ENCODE results near the gene MON1B.

The MON1B gene

GRCh38 chr16:77194295-77195231 is 3.6 kb downstream of the MON1B start:
- intact Hi-C loops (cut with DNase I) = no loop called here
- DNase-seq = no peak

DNA sequence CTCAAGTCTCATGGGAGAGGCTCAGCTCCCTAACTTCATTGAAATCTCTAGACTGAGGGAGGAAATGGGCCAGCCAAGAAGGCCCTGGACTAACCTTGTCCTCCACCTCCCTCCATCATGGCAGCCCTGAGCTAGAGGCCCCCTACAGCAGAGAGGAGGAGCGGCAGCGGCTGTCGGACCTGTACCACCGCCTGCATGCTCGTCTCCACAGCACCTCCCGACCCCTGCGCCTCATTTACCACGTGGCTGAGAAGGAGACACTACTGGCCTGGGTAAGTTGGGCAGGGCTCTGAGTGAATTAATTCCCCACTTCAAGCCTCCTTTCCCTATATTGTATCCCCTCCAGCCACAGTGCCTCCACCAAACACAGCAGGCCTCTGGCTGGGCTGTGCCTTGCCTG is 4.4 kb downstream of the MON1B start:
- no peak for DNase-seq
- intact Hi-C loops (cut with DNase I) = no loop called here

DNA sequence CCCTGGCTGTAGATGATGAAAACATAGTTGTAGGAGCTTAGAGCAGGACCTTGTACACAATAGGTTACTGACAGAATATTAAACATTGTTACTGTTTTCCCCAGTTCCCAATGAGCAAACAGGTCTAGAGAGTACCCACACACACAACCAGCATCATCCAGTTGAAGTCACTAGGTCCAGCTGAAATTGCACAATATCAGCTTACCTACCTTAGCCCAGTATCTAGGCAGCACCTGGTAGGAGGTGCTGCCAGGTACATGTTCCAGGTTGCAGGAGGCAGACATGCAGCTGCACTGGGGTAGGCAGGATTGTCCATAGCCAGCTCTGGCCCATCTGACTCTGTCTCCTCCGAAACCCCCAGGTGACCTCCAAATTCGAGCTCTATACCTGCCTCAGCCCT is 6.8 kb downstream of the MON1B start:
- intact Hi-C loops (cut with DNase I) = no loop called here
- no peak for DNase-seq

DNA sequence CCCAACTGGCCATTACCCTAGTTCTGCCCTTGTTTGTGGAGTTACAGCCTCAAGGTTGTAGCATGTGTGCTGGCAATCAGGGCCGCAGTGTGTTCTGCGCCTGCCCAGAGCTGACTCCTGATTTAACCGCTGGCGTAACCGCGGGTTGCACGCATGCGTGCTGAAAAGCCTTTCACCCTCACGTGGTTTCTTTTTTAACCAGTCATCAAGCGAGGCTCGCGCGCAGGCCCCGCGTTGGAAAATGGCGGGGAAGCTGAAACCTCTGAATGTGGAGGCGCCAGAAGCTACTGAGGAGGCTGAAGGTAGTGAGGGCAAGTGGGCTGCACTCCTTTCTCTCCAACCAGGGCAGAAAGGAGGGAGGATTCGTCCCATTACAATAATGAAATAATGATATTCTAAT is 8.2 kb downstream of the MON1B start, which contains the start of gene SYCE1L:
SYCE1L (plus strand) TSS at position 198 of the 400 bp plus-strand sequence; CDS start at position 242, 44 bp downstream.
- no peak for DNase-seq

GRCh38 chr16:77206533-77206932 is 15.5 kb downstream of the MON1B start:
- intact Hi-C loops (cut with DNase I) = no loop called here
- DNase-seq = no peak

More for the DNA sequence above, 8.2 kb downstream of the MON1B start, which contains the start of gene SYCE1L:
- intact Hi-C loops (cut with DNase I) = no loop called here

DNA sequence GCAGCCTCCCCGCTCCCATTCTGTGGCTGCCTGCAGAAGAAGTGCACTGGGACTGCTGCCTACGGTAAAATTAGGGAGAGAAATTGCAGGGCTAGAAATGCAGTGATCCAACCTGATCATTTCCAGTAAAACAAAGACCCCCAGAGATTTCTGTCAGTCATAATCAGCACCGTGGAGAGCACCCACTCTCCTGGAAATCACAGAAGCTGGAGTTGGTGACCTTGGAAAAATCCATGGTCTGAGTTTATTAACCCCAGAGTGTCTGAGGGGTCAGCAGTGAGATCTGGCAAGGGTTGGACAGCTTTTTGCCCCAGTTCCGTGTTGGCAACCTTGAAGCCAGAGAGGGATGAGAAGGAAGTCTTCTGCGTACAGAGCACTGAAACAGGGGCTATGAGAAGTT is 16.0 kb downstream of the MON1B start:
- intact Hi-C loops (cut with DNase I) = no loop called here
- DNase-seq = no peak

DNA sequence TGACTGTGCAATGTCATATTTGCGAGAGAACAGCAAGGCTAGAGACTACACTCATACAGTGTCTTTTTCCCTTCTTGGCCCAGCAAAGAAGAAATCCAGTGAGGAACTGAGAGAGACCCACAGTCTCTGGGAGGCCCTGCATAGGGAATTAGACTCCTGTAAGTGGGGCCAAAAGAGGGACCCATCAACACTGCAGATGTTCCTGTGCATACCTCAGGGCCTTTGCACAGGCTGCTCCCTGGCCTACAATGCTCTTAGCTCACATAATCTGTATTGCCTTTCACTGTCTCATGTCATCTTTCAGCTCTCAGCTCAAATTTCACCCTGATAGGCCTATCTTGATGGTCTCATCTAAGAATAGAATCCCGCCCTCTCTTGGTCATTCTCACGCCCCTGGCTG is 17.4 kb downstream of the MON1B start:
- DNase-seq = no peak
- intact Hi-C loops (cut with DNase I) = no loop called here

GRCh38 chr16:77211880-77212740 is 21.1 kb downstream of the MON1B start:
- intact Hi-C loops (cut with DNase I) = no loop called here
- DNase-seq = peak in 14 of 42 donors; percentile 8 to 51 (median 20)

GRCh38 chr16:77212741-77213541 is 22.0 kb downstream of the MON1B start:
- intact Hi-C loops (cut with DNase I) = no loop called here
- DNase-seq = peak in 27 of 42 donors; percentile 11 to 65 (median 35)

DNA sequence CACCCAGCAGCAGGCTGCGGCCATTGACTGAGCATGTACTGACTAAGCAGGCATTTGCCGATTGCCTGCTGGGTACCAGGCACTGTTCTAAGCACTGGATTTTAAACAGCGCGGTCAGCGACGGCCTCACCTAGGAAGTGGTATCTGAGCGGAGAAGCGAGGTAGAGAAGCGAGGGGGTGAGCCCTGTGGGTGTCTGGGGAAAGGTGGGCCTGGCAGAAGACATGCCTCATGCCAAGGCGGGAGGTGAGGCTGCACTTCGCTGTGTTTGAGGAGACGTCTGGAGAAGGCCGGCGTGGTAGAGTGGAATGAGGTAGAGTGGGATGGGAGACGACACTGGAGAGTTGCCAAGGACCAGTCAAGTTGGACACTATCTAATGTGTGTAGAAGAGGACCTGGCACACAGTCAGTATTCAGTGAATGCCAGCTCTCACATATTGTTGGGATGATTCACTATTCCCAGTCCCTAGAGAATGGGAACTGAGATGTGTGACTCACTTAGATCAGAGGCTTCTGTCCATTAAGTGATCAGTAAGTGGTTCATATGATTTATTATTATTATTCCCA is 22.6 kb downstream of the MON1B start:
- intact Hi-C loops (cut with DNase I) = no loop called here
- DNase-seq = peak in 11 of 42 donors; percentile 11 to 76 (median 51)

DNA sequence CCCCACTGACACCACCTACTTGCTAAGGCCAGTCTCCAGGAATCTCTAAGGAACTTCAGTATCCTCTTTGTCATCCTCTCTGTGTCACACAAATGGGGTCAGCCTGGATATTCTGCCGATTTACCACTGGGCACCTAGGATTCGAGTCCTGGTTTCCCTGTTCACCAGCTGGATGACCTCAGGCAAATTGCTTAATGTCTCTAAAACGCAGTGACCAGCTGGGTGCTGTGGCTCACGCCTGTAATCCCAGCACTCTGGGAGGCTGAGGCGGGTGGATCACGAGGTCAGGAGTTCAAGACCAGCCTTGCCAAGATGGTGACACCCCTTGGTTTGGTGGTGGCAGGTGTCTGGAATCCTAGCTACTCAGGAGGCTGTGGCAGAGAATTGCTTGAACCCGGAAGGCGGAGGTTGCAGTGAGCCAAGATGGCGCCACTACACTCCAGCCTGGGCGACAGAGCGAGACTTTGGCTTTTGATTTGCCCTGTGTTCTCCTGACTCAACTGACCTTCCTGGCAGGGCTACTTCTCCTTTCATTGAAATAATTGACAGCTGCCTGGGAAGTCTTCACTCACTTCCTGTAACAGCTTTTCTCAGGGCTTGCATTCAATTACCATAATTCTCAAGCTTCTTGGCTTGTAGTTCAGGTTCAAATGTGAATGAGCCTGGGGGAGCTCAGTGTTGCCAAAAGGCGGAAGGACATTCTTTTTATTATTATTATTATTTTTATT is 23.6 kb downstream of the MON1B start:
- no peak for DNase-seq
- intact Hi-C loops (cut with DNase I) = no loop called here

DNA sequence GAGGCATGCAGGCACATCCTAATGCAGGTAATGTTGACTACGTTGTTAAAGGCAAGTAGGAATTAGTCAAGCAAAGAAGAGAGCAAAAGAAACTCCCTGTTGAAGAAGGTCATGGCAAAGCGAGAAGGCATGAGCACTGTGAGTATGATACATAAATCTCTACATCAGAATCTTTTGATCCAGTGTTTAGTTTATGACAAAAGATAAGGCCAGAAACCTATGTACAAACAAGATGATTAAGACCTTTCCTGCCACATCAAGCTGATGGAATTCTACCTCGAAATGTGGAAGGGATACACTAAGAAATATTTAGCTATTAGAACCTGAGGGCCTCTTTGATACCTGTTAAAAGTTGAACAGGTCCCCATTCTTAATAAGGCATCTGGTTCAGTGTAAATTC is 28.4 kb downstream of the MON1B start:
- intact Hi-C loops (cut with DNase I) = no loop called here
- no peak for DNase-seq

GRCh38 chr16:77220427-77220826 is 29.4 kb downstream of the MON1B start:
- intact Hi-C loops (cut with DNase I) = no loop called here
- DNase-seq = peak in 1 of 42 donors; percentile 8

- DNase-seq = peak in 1 of 42 donors; percentile 12
These were observed 30.5 kb downstream of the MON1B start for GRCh38 chr16:77221482-77221881.

GRCh38 chr16:77223184-77223583 is 32.2 kb downstream of the MON1B start:
- intact Hi-C loops (cut with DNase I) = no loop called here
- no peak for DNase-seq

More at GRCh38 chr16:77221482-77221881, 30.5 kb downstream of the MON1B start:
- intact Hi-C loops (cut with DNase I) = no loop called here

DNA sequence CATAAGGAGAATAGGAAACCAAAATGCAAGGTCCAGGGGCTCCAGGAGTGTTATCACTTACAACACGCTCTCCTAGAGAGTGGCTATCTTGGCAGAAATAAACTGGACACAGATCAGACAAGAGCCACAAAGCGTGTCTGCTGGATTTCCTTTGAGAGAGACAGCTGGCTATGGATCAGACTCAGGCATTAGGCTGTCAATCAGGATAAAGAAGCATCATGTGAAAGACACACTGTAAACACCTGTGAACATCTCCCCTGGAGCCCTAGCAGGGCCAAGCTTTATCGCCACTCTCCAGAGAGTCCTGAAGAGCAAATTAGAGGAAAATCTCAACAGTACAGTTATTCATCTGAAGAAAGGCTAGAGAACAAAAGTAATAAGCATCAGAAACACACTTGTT is 34.2 kb downstream of the MON1B start:
- intact Hi-C loops (cut with DNase I) = no loop called here
- DNase-seq = no peak

GRCh38 chr16:77227745-77228144 is 36.8 kb downstream of the MON1B start:
- intact Hi-C loops (cut with DNase I) = no loop called here
- no peak for DNase-seq

DNA sequence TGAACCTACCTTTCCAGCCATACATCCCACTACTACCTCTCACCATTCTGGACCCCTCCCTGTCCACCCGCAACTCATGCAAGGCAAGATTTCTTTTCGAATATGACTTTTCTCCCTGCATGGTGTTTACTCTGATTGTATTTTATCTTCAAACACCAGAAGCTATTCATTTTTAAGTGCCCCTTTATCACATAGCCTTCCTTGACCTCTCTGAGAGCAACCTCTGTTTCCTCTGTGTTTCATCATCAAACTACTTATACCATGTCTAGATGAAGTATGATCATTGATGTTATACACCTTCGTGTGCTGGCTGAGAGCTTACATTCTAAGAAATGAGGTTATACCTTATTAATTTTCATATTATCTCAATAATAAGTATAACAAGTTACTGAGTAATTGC is 40.1 kb downstream of the MON1B start:
- intact Hi-C loops (cut with DNase I) = no loop called here
- no peak for DNase-seq
